GM10847 (cell line): ENCODE results near the gene SDC3.

Experiments used
- POLR2A ChIP-seq: IDR thresholded peaks from 2 replicates; pipeline ENCODE4 v1.6.1; 2011; ENCODE audit not compliant: insufficient read length; ENCODE audit errors: extremely low read depth

The SDC3 gene

GRCh38 chr1:30929944-30930525 is 21.5 kb upstream of the SDC3 start:
- TF ChIP-seq POLR2A: no peak

- TF ChIP-seq POLR2A: no peak
Measured at GRCh38 chr1:30929135-30929889, 20.8 kb upstream of the SDC3 start.

GRCh38 chr1:30928789-30929134 is 20.2 kb upstream of the SDC3 start:
- TF ChIP-seq POLR2A: no peak

DNA sequence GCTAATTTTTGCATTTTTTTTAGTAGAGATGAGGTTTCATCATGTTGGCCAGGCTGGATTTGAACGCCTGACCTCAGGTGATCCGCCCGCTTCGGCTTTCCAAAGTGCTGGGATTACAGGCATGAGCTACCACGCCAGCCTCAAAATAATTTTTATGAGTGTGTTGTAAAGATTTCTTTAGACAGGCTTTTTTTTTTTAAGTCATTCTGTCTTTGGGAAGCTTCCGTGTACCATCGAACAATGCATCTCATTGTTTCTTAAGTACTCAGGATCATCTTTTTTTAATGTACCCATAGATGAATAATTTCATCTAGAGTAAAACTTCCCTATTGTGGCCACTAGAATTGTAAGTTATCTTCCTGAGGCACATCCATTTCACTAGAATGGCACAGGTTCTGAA is 19.6 kb upstream of the SDC3 start:
- no peak for TF ChIP-seq POLR2A

GRCh38 chr1:30927448-30927847 is 18.9 kb upstream of the SDC3 start:
- no peak for TF ChIP-seq POLR2A

GRCh38 chr1:30923597-30923996 is 15.0 kb upstream of the SDC3 start:
- no peak for TF ChIP-seq POLR2A

DNA sequence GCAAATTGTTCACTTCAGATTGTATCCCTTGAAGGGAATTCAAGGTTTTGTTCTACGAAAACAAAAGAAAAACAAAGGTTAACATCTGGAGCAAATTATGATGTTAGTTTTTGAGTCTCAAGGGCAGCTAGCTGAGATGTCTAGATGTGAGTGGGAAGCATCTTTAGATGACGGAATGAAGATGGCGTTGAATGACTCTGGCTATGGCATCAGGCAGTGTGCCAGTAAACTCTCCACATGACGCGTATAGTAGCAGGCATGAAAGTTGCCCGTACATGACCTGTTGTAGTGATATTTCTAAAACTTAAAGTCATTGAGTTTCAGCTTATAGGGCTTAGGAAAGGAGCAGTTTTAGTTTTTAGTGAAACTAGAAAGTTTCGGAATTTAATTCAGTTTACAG is 12.3 kb upstream of the SDC3 start:
- TF ChIP-seq POLR2A: no peak

DNA sequence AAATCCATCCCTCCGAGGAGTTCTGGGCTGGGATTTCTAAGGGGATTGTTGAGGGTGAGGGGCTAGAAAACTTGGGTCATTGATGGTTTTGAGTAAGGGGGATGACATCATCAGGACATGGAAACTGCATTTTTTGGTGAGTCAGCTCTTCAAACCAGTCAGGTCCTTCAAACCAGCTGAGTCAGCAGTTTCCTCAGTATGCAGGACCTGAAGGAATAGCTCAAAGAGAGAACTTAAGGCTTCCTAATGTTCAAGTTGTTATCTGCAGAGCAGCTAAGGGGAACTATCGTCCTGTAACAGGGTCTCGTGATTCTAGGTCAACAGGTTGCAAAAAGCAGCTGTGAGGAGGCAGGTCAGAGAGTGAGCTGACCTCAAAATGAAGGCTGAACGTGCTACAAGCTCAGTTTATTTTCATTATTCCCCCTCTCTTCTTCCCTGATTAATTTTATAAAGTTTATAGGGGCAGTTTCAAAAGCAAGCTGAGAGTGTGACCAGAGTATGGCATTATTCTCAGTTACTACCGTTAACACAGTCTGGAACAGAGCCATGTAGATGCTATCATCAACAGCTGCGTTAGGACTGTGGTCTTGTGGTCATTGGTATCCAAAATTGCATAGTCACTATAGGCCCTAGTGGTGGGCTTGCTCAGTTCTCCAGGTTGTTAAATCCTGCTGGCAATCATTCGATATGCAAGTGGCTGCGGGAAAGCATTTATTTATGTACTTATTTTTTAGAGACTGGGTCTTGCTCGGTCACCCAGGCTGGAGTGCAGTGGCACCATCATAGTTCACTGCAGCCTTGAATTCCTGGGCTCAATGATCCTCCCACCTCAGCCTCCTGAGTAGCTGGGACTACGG is 10.7 kb upstream of the SDC3 start:
- TF ChIP-seq POLR2A: no peak

- no peak for TF ChIP-seq POLR2A
Measured at GRCh38 chr1:30916296-30916695, 7.7 kb upstream of the SDC3 start.

GRCh38 chr1:30915491-30916230 is 7.1 kb upstream of the SDC3 start:
- no peak for TF ChIP-seq POLR2A

GRCh38 chr1:30914931-30915330 is 6.4 kb upstream of the SDC3 start:
- no peak for TF ChIP-seq POLR2A

DNA sequence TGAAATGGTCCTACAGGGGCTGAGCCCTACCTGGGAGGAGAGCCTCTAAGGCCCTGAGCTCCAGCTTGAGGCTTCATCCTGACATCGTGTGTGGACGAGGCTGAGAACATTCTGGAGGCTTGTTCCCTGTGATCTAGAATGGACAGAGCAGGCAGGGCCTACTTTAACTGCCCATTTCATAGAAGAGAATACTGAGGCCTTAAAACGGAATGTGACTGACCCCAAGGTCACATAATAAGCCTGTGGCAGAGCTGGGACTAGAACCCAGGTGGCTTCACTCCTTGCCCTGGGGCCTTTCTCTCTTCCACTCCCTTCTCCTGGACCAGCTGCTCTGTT is 6.0 kb upstream of the SDC3 start:
- TF ChIP-seq POLR2A: no peak

DNA sequence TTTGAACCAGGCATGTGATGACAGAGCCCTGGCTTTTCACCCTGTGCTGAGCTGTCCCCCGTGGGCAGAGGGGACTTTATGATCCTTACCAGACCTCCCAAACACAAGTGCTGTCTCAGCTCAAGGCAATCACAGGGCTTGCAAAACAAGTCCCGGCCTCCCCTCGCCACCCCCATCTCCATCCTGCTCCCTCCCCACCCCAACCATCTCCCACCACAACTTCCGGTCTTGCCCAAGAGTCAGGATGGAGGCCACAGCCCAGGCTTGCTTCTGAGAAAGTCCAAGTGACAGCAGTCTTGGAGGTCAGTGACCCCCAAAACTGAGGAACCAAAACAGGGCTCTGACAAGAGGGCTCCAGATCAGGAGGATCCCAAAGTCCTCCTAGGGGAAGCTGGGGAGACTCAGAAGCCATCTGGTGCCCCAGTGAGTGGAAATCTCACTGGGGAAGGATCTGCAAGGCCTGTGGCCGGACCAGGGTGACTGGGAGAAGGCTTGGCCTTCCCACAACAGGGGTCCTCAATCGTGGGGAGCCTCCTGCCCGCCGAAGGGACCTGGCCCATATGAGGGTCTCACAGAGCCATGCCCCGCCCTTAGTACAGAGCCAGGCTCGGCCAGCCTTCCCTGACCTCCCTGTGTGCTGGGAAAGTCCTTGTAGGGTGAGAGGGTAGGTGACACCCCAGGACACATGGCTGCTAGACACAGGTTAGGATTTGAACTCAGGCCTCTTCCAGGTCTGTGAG is 4.5 kb upstream of the SDC3 start:
- TF ChIP-seq POLR2A: no peak

GRCh38 chr1:30912224-30912623 is 3.7 kb upstream of the SDC3 start:
- TF ChIP-seq POLR2A: no peak
